GM18867 (cell line): ENCODE data around the gene SMAD1.
"Not testable (repeated sequence)": the region's sequence is repeated elsewhere in the genome, so short reads cannot be mapped to it uniquely, and the experiment has no call there.

Experiments
- ATAC-seq: cut with Tn5 transposase; IDR thresholded peaks from one replicate; pipeline ENCODE4 v1.9.1; 2021; ENCODE audit warnings: mild to moderate bottlenecking, moderate library complexity; ENCODE audit not compliant: unreplicated experiment

The SMAD1 gene

DNA sequence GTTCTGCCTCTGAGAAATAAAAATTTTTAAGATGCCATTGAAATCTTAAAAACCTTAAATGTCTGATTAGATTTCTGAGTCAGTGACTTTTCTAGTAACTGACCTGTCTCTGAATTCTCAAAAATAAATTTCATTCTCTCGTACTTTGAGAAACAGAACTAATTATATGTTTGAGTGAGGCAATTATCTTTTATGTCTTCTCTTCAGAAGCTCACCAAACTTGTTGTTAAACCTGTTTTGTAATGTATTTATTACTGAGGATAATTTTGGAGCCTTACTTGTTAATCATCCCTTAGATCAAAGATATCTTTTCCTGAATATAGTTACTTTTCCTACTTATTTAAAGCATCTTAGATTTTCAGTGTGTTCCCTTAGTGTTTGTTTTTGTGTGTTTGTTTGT is 73.0 kb downstream of the SMAD1 start:
- ATAC-seq = no peak

- ATAC-seq = peak; percentile 85
Observed at GRCh38 chr4:145557720-145558119, 76.1 kb downstream of the SMAD1 start.

- ATAC-seq = no peak
Observed at GRCh38 chr4:145563293-145563985, 81.8 kb downstream of the SMAD1 start.

DNA sequence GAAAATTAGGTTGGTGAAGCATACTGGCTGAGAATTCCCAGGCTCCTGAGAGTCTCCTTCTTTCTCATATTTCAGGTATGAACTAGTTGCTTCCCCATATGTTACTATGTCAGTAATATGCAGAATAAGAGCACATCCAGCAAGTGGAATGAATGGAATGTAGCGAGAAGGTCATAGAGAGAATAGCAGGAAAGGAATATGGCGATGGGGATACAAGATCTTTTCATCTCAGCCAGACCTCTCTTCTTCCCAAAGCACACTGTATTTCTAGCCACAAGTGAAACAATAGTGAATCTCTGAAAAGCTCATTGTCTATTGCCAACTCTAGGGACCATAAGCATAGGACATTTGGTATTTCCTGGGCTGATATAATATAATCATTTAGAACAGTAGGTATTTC is 82.9 kb downstream of the SMAD1 start:
- no peak for ATAC-seq

GRCh38 chr4:145565328-145565727 is 83.7 kb downstream of the SMAD1 start:
- ATAC-seq = peak; percentile 50

- ATAC-seq = no peak
Observed at GRCh38 chr4:145566086-145566708, 84.5 kb downstream of the SMAD1 start.

- no peak for ATAC-seq
Observed at GRCh38 chr4:145566768-145567167, 85.1 kb downstream of the SMAD1 start.

DNA sequence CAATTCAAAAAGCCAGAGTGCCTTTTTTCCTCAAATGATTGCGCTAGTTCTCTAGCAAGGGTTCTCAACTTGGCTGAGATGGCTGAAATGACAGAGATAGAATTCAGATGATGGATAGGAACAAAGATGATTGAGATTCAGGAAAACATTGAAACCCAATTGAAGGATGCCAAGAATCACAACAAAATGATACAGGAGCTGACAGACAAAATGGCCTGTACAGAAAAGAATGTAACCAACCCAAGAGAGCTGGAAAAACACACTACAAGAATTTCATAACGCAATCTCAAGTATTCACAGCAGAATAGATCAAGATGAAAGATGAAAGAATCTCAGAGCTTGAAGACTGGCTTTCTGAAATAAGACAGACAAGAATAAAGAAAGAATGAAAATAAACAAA is 85.9 kb downstream of the SMAD1 start:
- ATAC-seq = no peak

DNA sequence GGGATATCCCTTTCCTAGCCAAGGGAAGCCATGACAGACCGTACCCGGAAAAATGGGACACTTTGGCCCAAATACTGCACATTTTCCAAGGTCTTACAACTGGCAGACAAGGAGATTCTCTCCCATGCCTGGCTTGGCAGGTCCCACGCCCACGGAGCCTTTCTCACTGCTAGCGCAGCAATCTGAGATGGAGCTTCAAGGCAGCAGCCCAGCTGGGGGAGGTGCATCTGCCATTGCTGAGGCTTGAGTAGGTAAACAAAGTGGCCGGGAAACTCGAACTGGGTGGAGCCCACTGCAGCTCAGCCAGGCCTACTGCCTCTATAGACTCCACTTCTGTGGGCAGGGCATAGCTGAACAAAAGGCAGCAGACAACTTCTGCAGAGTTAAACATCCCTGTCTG is 92.9 kb downstream of the SMAD1 start:
- not testable (repeated sequence) for ATAC-seq

DNA sequence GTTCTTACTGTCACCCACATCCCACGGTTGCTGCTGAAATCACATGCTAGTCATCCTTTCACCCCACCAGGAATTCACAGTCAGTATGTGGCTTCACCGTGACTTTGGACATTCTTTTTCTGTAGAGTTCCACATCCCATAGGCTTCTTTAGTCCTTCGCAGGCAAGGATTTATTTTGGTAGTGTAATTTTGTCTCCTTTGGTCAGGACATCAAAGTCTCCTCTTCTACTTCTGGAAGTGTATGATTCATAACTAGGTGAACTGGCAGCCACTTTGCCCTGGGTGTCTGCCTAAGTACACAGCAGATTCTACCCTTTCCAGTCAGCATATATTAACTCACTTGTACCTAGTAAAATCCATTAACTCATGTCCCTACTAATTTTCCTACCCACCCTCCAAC is 99.3 kb downstream of the SMAD1 start:
- ATAC-seq = no peak

GRCh38 chr4:145583191-145584055 is 101.8 kb downstream of the SMAD1 start:
- ATAC-seq = no peak

GRCh38 chr4:145587088-145587754 is 105.6 kb downstream of the SMAD1 start:
- no peak for ATAC-seq

- ATAC-seq = not testable (repeated sequence)
Observed at GRCh38 chr4:145589381-145589780, 107.7 kb downstream of the SMAD1 start.

DNA sequence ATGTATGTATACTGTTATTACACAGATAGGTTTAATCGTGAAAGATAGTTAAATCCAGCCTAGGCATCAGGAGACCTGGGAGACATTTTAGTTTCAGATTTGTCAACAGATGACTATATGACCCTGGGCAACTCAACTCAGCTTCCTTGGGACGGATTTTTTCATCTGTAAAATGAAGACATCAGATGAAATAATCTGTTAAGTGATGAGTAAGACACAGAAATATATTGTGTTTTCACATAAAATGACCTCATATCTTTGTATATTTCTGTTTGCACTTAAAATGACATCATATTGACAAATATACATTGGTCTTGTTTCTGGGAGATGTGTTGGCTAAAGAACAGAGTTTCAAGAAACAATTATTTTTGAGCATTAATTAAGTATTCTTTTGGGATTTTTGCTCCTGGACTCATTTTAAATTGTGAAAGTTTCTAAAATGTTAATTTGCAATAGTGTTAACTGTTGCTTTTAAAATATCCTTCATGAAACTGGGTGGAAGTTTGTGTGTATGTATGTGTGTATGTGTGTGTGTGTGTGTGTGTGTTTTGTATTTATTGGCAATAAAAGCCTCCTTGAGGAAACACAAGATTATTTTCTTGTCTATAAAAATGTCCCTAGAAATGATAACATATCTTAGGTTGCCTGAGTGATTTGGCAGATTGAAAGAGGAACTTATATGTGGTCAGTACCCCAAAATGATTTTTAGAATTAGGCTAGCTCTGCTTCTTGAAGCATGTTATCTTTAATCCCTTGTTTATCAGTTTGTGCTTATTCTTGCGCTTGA is 108.5 kb downstream of the SMAD1 start:
- ATAC-seq = no peak

DNA sequence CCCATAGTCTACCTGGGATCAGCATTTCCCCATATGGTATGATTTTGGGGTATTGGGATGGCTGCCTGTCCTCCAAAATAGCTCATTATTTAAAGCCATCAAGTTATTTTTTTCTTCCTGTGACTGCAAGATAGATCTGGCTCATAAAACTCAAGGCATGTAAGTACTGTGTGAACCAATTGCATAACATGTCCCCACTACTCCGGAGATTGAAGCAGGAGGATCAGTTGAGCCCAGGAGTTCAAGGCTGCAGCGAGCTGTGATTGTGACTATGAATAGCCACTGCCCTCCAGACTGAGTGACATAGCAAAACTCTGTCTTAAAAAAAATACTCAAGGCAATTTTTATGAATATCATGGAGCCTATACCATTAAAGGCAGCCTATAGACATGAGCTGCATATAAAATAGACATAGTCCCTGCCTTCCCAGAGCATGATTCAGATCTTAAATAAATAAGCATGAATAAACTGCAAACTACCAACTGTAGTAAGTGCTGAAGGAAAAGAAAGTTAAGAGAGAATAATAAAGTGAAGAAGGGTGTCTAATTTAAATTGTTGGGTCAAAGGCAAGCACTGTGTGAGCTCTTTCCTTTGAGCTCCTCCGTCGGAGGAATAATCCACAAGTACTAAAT is 120.6 kb downstream of the SMAD1 start:
- ATAC-seq = no peak

DNA sequence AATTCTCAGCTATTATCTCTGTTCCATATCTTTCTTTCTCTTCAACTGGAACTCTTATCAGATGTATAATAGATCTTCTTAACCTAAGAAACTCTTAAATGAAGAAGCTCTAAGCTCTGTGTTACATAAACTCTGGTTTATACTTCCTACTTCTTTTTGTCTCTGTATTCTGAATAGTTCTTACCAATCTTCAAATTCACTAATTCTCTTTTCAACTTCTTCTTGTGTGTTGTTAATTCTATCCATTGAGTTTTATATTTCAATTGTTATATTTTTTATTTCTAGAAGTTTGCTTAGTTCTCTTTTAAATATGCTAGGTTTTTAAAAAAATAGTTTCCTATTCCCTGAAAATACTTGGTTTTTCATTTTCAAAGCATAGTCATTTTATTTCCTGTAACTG is 124.3 kb downstream of the SMAD1 start:
- no peak for ATAC-seq
